SU-DHL-6 (cell line): ENCODE results near the gene TBC1D16.

ENCODE experiments used
- H2AFZ ChIP-seq: fragments of 200-600 bp; sonication (generic); 2 replicates; pipeline ENCODE4 v1.6.1; 2014; ENCODE audit warnings: low read depth, mild to moderate bottlenecking, moderate library complexity, mixed read lengths, antibody characterized with exemption, low read length; ENCODE audit not compliant: severe bottlenecking
- H3F3A ChIP-seq: fragments of 200-600 bp; shearing (Covaris generic); 2 replicates; pipeline ENCODE4 v1.6.0; 2016; ENCODE audit warnings: antibody characterized with exemption, mild to moderate bottlenecking; ENCODE audit not compliant: insufficient read depth
- H3K27ac ChIP-seq: fragments of 200-600 bp; sonication (generic); 2 replicates; pipeline ENCODE4 v1.5.1; 2016; ENCODE audit warnings: low read depth, mild to moderate bottlenecking, low read length, moderate library complexity, mixed read lengths
- H3K27me3 ChIP-seq: fragments of 200-600 bp; sonication (generic), shearing (Covaris generic); 2 replicates; pipeline ENCODE4 v1.6.0; 2014; ENCODE audit warnings: mild to moderate bottlenecking, low read length
- H3K36me3 ChIP-seq: fragments of 200-600 bp; sonication (generic); 2 replicates; pipeline ENCODE4 v1.6.1; 2014; ENCODE audit warnings: mild to moderate bottlenecking, low read length, mixed read lengths
- H3K4me2 ChIP-seq: fragments of 300-600, 200-600 bp; shearing (Covaris generic), sonication (generic); 2 replicates; pipeline ENCODE4 v1.6.0; 2014; ENCODE audit warnings: low read length, low read depth, mild to moderate bottlenecking; ENCODE audit not compliant: poor library complexity, severe bottlenecking
- H3K4me3 ChIP-seq: fragments of 200-600 bp; sonication (generic); 2 replicates; pipeline ENCODE4 v1.5.1; 2014; ENCODE audit warnings: antibody characterized with exemption, low read length, mild to moderate bottlenecking, mixed read lengths; ENCODE audit not compliant: insufficient read depth, poor library complexity, severe bottlenecking
- H3K79me2 ChIP-seq: fragments of 200-600 bp; sonication (generic); 2 replicates; pipeline ENCODE4 v1.6.1; 2014; ENCODE audit warnings: mild to moderate bottlenecking, low read length, moderate library complexity; ENCODE audit not compliant: insufficient read depth
- H3K9ac ChIP-seq: fragments of 200-600 bp; sonication (generic); 2 replicates; pipeline ENCODE4 v1.7.0; 2014; ENCODE audit warnings: mild to moderate bottlenecking, low read length
- H3K9me2 ChIP-seq: fragments of 200-600 bp; sonication (generic); replicated peaks from 2 replicates; pipeline ENCODE4 v1.6.1; 2014; ENCODE audit warnings: low read length; ENCODE audit not compliant: insufficient read depth
- H3K9me3 ChIP-seq: fragments of 200-600 bp; sonication (generic); 2 replicates; pipeline ENCODE4 v1.6.1; 2014; ENCODE audit warnings: low read length, mixed read lengths; ENCODE audit not compliant: insufficient read depth
- H4K20me1 ChIP-seq: fragments of 200-600 bp; sonication (generic); 2 replicates; pipeline ENCODE4 v1.6.1; 2014; ENCODE audit warnings: low read depth, mild to moderate bottlenecking, antibody characterized with exemption, low read length, moderate library complexity, mixed read lengths
- CTCF ChIP-seq: fragments of 200-600 bp; sonication (generic); IDR thresholded peaks from one replicate; pipeline ENCODE4 v1.5.1; 2017; ENCODE audit warnings: antibody characterized with exemption, mild to moderate bottlenecking, low read length, moderate library complexity; ENCODE audit not compliant: insufficient read depth, poor library complexity, severe bottlenecking
- EZH2phosphoT487 ChIP-seq: fragments of 200-600 bp; sonication (generic), shearing (Covaris generic); conservative IDR thresholded peaks from 2 replicates; pipeline ENCODE4 v1.6.1; 2018; ENCODE audit warnings: mild to moderate bottlenecking, antibody characterized with exemption, low read length, moderate library complexity, mixed read lengths

TBC1D16 gene

GRCh38 chr17:79904865-79905264 is 130.8 kb downstream of the TBC1D16 start:
- Histone ChIP-seq H3K4me2 (no peak overlapping the region), H3K9ac (no peak overlapping the region), H2AFZ (no peak overlapping the region), H3F3A (no peaks in the 10 kb centered on the region), H3K4me3 (no peak overlapping the region), H3K36me3 (no peaks in the 10 kb centered on the region), H3K27ac (no peak overlapping the region), H3K9me3 (no peaks in the 10 kb centered on the region), H4K20me1 (no peaks in the 10 kb centered on the region), H3K9me2 (no peaks in the 10 kb centered on the region), H3K27me3 (no peaks in the 10 kb centered on the region), H3K79me2 (no peaks in the 10 kb centered on the region)
- TF ChIP-seq CTCF (no peak), EZH2phosphoT487 (no peak)

GRCh38 chr17:79902146-79902791 is 133.4 kb downstream of the TBC1D16 start:
- Histone ChIP-seq H2AFZ (no peak overlapping the region), H3K27me3 (no peaks in the 10 kb centered on the region), H3K79me2 (no peaks in the 10 kb centered on the region), H3K9me3 (no peaks in the 10 kb centered on the region), H4K20me1 (no peaks in the 10 kb centered on the region), H3K4me3 (no peak overlapping the region), H3K36me3 (no peaks in the 10 kb centered on the region), H3F3A (no peaks in the 10 kb centered on the region), H3K27ac (no peak overlapping the region), H3K9ac (no peak overlapping the region), H3K9me2 (no peaks in the 10 kb centered on the region), H3K4me2 (no peak overlapping the region)
- TF ChIP-seq CTCF (no peak), EZH2phosphoT487 (no peak)

- Histone ChIP-seq H3K27ac (no peak overlapping the region), H4K20me1 (no peaks in the 10 kb centered on the region), H2AFZ (no peak overlapping the region), H3K79me2 (no peaks in the 10 kb centered on the region), H3F3A (no peaks in the 10 kb centered on the region), H3K4me2 (no peak overlapping the region), H3K27me3 (no peaks in the 10 kb centered on the region), H3K4me3 (no peak overlapping the region), H3K36me3 (no peaks in the 10 kb centered on the region), H3K9me2 (no peaks in the 10 kb centered on the region), H3K9me3 (no peaks in the 10 kb centered on the region), H3K9ac (no peak overlapping the region)
- no peak for TF ChIP-seq EZH2phosphoT487
- no peak for TF ChIP-seq CTCF
These were observed 134.5 kb downstream of the TBC1D16 start for GRCh38 chr17:79901131-79901530.
